Sigmoid colon (tissue), 3 donors: ENCODE measurements around the gene PLGLB2.
"Not testable (repeated sequence)": the region's sequence is repeated elsewhere in the genome, so short reads cannot be mapped to it uniquely, and the experiment has no call there.

Experiments used
- POLR2A ChIP-seq, 2 donors: fragments of 450-650 bp; IDR thresholded peaks; one replicate each; pipeline ENCODE4 v1.6.1; 2016; ENCODE audit warnings: antibody characterized with exemption in 2 of 2, mild to moderate bottlenecking in 2 of 2, moderate library complexity in 2 of 2
- TF ChIP-seq, protein P1 (sequence below), 4 experiments: fragments of 450-650 bp in 3 of 4; fragments of 200-600 bp in 1 of 4; IDR thresholded peaks; one replicate each; pipeline ENCODE4 v1.5.1; 2016 to 2019; ENCODE audit warnings: antibody characterized with exemption in 4 of 4, mild to moderate bottlenecking in 3 of 4, moderate library complexity in 2 of 4

DNA sequence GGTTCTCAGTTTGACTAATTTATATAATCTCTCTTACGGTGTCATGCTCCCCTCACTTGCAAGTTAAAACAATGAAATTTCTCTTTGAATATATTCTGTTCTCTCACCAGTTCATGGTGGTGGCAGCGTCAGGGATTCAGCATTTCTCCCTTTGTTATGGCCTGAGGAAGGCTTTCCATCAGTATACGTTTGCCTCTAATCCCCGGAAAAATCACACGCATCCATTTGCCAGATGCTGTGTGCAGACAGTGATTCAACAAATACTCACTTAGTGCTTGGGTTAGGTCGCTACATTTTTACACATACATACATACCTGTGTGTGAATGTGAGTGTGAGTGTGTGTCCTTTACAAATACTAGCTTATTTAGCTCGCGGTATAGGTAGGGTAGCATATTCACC is 637 bp downstream of the PLGLB2 start:
- TF ChIP-seq, protein P1, sequence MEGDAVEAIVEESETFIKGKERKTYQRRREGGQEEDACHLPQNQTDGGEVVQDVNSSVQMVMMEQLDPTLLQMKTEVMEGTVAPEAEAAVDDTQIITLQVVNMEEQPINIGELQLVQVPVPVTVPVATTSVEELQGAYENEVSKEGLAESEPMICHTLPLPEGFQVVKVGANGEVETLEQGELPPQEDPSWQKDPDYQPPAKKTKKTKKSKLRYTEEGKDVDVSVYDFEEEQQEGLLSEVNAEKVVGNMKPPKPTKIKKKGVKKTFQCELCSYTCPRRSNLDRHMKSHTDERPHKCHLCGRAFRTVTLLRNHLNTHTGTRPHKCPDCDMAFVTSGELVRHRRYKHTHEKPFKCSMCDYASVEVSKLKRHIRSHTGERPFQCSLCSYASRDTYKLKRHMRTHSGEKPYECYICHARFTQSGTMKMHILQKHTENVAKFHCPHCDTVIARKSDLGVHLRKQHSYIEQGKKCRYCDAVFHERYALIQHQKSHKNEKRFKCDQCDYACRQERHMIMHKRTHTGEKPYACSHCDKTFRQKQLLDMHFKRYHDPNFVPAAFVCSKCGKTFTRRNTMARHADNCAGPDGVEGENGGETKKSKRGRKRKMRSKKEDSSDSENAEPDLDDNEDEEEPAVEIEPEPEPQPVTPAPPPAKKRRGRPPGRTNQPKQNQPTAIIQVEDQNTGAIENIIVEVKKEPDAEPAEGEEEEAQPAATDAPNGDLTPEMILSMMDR (IDR thresholded peaks at IDR 0.05) = not testable (repeated sequence)
- TF ChIP-seq POLR2A (IDR thresholded peaks at IDR 0.05) = not testable (repeated sequence)
